ENCODE data around the gene GIPR.

DNA sequence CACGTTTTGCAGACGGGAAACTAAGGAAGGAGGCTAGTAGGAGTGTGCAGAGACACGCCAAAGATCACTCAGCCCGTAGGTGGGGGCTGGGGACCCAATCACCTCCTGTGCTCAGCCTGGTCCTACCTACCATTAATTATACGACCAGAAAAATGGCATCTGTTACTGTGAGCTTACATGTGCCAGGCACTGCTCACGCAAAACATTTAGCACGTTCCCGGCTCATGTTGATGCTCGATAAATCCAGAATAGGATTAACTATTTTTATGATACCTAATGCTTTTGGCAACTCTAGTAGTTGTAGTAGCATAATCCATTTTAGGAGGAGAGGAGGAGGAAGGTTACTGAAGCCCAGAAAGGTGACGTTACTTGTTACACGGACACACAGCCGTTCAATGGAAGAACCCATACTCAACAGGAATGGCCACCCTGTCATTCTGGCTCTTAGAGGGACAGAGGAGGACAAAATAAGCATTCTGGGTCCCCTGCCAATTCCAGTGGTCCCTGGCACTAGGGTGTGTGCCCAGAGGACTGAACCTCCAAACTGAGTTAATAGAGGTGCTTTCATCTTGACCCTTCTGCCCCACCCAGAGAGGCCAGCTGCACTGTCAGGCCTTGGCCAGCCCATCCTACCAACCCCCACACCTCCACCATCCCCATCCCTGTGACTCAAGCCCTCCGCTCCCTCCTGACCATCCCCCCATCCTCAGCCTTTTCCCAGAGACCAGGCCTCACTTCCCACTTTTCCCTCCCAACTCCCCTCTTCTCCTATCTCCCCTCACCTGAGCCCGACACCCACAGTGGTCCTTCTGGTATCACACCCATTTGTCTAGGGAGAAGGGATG is 23.9 kb upstream of the GIPR start:
- TF ChIP-seq TCF12 (IDR thresholded peaks at IDR 0.05) (no peak), EP300 (IDR thresholded peaks at IDR 0.05; ENCODE audit: borderline replicate concordance in 1 of 2, low read depth in 1 of 2, low read length in 1 of 2) (no peak), FOXJ3 (CRISPR knock-in tag; IDR thresholded peaks at IDR 0.05) (no peak), CTCF (IDR thresholded peaks at IDR 0.05) (no peak), POLR2AphosphoS5 (IDR thresholded peaks at IDR 0.05; ENCODE audit: low read depth, low read length) (no peak), MXI1 (IDR thresholded peaks at IDR 0.05; ENCODE audit: low read depth, low read length) (no peak), SMC3 (IDR thresholded peaks at IDR 0.05; ENCODE audit: low read depth, low read length) (no peak), RAD21 (IDR thresholded peaks at IDR 0.05; ENCODE audit: low read length) (no peak), FOSL2 (IDR thresholded peaks at IDR 0.05; ENCODE audit: borderline replicate concordance, low read depth) (no peak), EZH2phosphoT487 (IDR thresholded peaks at IDR 0.05; ENCODE audit: borderline replicate concordance, low read depth) (no peak), REST (IDR thresholded peaks at IDR 0.05; ENCODE audit: low read depth, low read length) (no peak)
- TF ChIP-seq, protein P1, sequence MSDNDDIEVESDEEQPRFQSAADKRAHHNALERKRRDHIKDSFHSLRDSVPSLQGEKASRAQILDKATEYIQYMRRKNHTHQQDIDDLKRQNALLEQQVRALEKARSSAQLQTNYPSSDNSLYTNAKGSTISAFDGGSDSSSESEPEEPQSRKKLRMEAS (IDR thresholded peaks at IDR 0.05; ENCODE audit: low read depth): no peak
- TF ChIP-seq, protein P2, sequence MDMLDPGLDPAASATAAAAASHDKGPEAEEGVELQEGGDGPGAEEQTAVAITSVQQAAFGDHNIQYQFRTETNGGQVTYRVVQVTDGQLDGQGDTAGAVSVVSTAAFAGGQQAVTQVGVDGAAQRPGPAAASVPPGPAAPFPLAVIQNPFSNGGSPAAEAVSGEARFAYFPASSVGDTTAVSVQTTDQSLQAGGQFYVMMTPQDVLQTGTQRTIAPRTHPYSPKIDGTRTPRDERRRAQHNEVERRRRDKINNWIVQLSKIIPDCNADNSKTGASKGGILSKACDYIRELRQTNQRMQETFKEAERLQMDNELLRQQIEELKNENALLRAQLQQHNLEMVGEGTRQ (IDR thresholded peaks at IDR 0.05; ENCODE audit: borderline replicate concordance, low read depth, low read length): no peak
- TF ChIP-seq, protein P3, sequence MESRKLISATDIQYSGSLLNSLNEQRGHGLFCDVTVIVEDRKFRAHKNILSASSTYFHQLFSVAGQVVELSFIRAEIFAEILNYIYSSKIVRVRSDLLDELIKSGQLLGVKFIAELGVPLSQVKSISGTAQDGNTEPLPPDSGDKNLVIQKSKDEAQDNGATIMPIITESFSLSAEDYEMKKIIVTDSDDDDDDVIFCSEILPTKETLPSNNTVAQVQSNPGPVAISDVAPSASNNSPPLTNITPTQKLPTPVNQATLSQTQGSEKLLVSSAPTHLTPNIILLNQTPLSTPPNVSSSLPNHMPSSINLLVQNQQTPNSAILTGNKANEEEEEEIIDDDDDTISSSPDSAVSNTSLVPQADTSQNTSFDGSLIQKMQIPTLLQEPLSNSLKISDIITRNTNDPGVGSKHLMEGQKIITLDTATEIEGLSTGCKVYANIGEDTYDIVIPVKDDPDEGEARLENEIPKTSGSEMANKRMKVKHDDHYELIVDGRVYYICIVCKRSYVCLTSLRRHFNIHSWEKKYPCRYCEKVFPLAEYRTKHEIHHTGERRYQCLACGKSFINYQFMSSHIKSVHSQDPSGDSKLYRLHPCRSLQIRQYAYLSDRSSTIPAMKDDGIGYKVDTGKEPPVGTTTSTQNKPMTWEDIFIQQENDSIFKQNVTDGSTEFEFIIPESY (IDR thresholded peaks at IDR 0.05; ENCODE audit: borderline replicate concordance, low read depth): no peak
